Activated CD8-positive, alpha-beta memory T cell treated with anti-CD3 and anti-CD28 coated beads for 24 hours (primary cell): ENCODE results near the gene B3GNT7.
"Not testable (repeated sequence)": the region's sequence is repeated elsewhere in the genome, so short reads cannot be mapped to it uniquely, and the experiment has no call there.

Experiments
- DNase-seq: peaks from one replicate; pipeline ENCODE4 v3.0.0-alpha.2; 2020

The B3GNT7 gene

GRCh38 chr2:231387904-231388724 lies 7.4 kb upstream of the B3GNT7 start:
- DNase-seq, result no peak

- DNase-seq, result no peak
These were observed 6.7 kb upstream of the B3GNT7 start for GRCh38 chr2:231388725-231389346.

GRCh38 chr2:231390667-231391066 lies 4.8 kb upstream of the B3GNT7 start:
- no peak for DNase-seq

- DNase-seq, result no peak
These were observed 3.5 kb upstream of the B3GNT7 start for GRCh38 chr2:231391981-231392380.

- no peak for DNase-seq
These were observed 2.9 kb upstream of the B3GNT7 start for GRCh38 chr2:231392431-231393148.

DNA sequence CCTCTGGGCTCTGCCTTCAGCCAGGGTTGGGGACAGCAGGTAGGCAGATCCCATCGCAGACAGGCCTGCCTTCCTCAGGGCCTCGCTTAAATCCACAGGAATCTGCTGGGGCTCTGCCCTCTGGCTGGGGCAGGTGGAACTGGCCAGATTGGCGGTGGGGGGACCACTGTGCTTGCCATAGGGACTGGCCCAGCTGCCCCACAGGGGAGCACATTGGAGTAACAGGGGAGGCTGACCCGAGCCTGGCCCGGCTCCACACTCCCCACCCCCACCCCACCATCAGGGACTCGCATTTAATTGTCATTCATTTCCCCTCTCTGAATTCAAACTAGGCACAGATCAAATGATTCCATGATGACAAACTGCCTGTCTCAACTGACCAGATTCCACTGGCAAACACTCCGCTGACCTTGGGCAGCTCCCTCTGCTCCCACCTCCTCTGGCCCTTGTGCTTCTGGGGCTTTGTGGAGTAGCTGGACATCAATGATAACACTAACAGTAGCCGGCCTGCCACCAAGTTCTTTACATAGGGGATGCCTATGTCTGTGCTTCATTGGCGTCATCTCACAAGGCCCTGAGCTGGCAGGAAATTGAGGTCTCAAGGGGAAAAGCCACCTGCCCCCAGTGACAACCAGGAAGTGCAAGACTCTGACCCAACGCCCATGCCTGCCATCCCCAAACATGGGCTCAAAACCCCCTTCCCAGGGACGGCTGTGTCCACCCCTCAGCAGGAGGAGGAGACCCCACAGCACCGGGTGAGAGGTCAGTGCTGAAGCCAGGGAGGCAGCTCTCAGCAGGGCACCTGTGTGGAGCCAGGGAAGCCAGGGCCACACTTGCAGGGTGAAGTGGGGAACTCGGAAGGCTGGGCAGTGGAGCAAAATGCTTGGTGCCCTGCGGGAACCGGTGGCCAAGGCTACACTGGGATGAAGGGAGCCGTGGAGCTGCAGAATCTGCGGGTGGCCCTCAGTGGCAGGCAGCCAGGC lies 2.1 kb upstream of the B3GNT7 start:
- peak; percentile 73 for DNase-seq

GRCh38 chr2:231394211-231395141 lies 1.0 kb upstream of the B3GNT7 start:
- no peak for DNase-seq

DNA sequence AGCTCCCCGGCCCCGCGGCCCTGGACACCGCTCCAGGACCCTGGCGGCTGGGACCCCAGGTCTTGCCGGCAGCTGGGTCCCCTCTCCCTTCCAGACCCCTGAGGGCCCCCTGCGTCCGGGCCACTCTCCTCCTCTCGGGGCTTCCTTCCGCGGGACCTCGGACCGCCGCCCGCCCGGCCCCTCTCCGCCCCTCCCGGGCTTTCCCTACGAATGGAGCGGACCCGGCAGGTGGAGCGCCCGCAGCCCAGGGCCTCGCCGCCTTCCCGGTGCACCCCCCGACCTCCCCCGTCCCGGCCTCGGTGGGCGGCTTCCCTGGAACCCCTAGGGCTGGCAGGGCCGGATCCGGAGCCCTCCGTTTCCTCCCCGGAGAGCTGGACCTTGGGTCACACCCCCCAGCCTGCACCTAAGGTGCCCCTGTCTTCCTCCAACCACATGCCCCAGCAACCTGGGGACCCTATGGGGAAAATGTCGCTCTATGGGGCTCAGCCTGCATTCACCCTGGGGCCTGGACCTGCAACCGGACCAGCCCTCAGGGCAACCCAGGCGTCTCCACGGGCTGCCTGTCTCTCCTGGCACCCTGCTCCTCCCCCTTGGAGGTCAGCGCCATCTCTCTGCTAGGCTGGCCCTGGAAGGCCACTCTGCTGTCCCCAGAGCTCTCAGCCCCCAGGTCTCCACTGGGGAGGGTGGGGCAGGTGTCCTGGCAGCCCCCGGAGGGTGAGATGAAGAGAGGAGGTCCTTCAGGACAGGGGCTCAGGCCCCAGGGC lies 730 bp downstream of the B3GNT7 start:
- no peak for DNase-seq

DNA sequence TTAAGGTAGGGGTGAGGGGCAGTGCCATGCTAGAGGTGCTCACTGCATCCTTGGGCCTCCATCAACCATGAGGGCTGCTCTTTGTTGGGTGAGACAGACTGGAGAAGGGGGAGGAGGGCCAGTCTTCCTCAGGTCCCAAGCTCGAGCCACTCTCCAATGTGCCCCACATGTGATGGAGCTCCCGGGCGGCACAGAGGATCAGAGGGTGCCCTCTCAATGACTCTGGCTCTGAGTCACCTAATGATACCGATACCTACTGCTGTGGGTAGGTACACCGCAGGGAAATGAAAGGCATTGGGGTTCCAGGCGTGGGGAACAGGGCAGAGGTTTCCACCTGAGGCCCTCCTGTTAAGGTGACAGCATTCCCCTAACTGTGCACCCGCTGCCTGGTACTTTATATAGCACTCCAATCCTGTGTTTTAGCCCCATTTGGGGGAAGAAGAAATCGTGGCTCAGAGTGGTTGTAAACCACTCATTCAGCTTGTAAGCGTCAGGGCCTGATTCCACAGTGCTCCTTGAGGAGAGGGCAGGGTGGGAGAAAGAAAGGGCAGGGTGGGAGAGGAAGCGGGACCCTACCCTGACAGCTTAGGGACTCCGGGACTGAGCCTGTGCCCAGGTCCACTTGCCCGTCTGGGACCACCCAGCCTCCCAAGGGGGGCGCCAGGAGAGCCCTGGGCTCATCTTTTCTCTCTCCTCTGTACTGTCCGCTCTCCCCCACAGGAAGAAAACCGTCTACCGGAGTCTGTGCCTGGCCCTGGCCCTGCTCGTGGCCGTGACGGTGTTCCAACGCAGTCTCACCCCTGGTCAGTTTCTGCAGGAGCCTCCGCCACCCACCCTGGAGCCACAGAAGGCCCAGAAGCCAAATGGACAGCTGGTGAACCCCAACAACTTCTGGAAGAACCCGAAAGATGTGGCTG lies 1.8 kb downstream of the B3GNT7 start:
- no peak for DNase-seq

GRCh38 chr2:231397928-231398294 lies 2.4 kb downstream of the B3GNT7 start:
- no peak for DNase-seq

GRCh38 chr2:231398585-231398984 lies 3.1 kb downstream of the B3GNT7 start:
- no peak for DNase-seq

GRCh38 chr2:231399046-231399852 lies 3.7 kb downstream of the B3GNT7 start:
- DNase-seq, result no peak

- DNase-seq, result no peak
These were observed 4.6 kb downstream of the B3GNT7 start for GRCh38 chr2:231399853-231400680.

GRCh38 chr2:231400681-231401080 lies 5.2 kb downstream of the B3GNT7 start:
- not testable (repeated sequence) for DNase-seq

- not testable (repeated sequence) for DNase-seq
These were observed 5.6 kb downstream of the B3GNT7 start for GRCh38 chr2:231401101-231401500.

DNA sequence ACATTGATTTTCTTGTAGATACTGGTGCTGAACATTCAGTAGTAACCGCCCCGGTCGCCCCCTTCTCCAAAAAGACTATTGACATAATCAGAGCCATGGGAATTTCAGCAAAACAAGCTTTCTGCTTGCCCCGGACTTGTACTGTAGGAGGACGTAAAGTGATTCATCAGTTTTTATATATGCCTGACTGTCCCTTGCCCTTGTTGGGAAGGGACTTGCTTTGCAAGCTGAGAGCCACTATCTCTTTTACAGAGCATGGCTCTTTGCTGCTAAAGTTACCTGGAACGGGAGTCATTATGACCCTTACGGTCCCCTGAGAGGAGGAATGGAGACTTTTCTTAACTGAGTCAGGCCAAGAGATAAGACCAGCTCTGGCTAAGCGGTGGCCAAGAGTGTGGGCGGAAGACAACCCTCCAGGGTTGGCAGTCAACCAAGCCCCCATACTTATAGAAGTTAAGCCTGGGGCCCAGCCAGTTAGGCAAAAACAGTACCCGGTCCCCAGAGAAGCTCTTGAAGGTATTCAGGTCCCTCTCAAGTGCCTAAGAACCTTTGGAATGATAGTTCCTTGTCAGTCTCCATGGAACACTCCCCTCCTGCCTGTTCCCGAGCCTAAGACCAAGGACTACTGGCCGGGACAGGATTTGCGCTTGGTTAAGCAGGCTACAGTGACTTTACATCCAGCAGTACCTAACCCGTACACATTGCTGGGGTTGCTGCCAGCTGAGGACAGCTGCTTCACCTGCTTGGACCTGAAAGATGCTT lies 8.1 kb downstream of the B3GNT7 start:
- DNase-seq, result not testable (repeated sequence)

GRCh38 chr2:231404183-231404578 lies 8.7 kb downstream of the B3GNT7 start:
- DNase-seq, result not testable (repeated sequence)
